ENCODE measurements around the gene VMP1. TPM values are rescaled to one million over a fixed set of nuclear protein-coding genes. Genes with fewer than 3 reads are reported as not detected.
A peak's percentile ranks its signal among the peaks of the same experiment; 100 is the strongest.

VMP1 gene
- total RNA-seq, 2 donors from 2014 or later = 48.0 to 63.4 TPM

DNA sequence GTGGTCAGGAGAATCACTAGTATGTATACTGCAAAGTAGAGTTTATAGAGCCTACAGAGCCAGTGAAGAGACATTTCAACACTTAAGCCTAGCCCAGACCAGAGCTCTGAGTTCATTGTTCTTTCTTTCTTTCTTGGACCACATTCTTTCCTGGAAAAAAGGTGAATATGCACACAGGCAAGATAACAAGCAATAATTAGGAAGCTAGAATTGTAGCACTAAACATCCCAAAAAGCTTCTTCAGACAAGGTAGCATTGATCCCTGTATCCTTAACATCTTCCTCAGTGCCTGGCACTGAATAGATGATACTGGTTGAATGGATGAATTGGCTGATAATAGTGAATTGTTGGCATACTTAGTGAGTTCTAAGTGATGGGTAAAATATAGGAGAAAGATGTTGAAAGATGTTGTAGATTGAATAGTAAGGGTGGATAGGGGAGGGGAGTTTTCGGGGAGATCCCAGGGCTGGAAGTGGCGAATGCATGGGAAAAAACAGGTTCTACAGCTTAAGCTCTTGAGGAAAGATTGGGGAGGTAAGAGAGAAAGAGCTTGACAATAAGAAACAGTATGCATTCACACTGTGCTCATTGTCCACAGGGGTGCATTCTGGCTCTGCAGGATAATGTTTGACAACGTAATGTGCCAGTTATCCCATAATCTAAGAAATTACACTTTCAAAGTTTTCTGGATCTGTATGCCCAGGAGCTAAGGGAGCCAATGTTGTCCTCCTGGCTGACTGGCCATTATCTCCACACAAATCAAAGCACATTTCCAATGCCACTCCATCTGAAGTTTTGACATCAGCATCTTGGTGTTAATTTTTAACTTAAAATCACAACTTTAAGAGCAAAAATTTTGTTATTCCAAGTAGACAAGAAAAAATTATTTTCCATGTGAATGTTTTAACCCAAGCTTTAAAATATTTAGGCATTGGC, 149.7 kb downstream of the VMP1 start:
- Histone ChIP-seq H3K27ac (no peak overlapping the region), H3K27me3 (no peaks in the 10 kb centered on the region), H3K4me3 (no peak overlapping the region), H3K9me3 (no peaks in the 10 kb centered on the region), H3K36me3 (peaks cover 14% of the 10 kb centered on the region), H3K4me1 (no peaks in the 10 kb centered on the region)
- TF ChIP-seq, protein P1, sequence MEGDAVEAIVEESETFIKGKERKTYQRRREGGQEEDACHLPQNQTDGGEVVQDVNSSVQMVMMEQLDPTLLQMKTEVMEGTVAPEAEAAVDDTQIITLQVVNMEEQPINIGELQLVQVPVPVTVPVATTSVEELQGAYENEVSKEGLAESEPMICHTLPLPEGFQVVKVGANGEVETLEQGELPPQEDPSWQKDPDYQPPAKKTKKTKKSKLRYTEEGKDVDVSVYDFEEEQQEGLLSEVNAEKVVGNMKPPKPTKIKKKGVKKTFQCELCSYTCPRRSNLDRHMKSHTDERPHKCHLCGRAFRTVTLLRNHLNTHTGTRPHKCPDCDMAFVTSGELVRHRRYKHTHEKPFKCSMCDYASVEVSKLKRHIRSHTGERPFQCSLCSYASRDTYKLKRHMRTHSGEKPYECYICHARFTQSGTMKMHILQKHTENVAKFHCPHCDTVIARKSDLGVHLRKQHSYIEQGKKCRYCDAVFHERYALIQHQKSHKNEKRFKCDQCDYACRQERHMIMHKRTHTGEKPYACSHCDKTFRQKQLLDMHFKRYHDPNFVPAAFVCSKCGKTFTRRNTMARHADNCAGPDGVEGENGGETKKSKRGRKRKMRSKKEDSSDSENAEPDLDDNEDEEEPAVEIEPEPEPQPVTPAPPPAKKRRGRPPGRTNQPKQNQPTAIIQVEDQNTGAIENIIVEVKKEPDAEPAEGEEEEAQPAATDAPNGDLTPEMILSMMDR (IDR thresholded peaks at IDR 0.05) = no peak
- DNase-seq (ENCODE audit: low spot score) = no peak

DNA sequence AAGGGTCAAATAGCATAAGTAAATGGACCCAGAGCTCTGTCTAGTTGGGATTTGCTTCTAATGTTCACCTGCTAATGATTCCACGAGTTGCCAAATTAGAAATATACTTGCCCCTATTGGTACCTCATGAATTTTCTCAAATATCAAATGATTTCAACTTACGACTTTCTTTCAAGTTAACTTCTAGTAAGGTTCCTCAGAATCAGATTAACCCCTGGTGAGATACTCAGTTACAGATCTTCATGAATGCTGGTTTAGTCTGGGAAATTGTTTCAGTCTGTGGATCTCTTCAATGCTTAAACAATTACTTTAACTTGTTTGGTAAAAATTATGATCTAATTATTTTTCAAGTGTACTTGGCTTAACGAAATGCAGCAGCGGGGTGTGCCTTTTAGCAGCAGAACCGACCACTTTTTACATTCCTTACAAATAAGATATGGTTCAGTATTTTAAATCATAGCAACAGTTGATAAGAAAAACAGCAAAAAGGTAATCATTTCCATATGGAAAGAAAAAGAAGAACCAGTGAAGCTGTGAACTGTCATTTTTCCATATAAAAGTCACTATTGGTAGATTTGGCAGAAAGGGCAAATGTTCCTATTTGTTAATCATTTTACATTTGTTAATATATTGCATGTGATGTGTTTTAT, 150.8 kb downstream of the VMP1 start:
- H3K4me1 ChIP-seq = no peaks in the 10 kb centered on the region
- no peak overlapping the region for H3K27ac ChIP-seq
- no peaks in the 10 kb centered on the region for H3K27me3 ChIP-seq
- TF ChIP-seq, protein P1 (IDR thresholded peaks at IDR 0.05) = no peak
- no peak for DNase-seq (ENCODE audit: low spot score)
- H3K9me3 ChIP-seq = no peaks in the 10 kb centered on the region
- H3K36me3 ChIP-seq = peaks cover 25% of the 10 kb centered on the region
- H3K4me3 ChIP-seq = no peak overlapping the region

DNA sequence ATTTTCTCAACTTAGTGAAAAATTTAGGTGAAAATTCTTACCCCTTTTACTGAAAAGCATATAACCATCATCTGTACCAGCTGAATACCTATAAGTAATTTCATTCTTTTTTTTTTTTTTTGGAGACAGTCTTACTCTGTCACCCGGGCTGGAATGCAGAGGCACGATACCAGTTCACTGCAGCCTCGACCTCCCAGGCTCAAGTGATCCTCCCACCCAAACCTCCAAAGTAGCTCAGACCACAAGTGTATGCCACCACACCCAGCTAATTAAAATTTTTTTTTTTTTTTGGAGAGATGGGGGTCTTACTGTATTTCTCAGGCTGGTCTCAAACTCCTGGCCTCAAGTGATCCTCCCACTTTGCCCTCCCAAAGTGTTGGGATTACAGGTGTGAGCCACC, 151.5 kb downstream of the VMP1 start:
- H3K27me3 ChIP-seq = no peaks in the 10 kb centered on the region
- no peak overlapping the region for H3K4me3 ChIP-seq
- no peaks in the 10 kb centered on the region for H3K9me3 ChIP-seq
- no peak overlapping the region for H3K27ac ChIP-seq
- peaks cover 31% of the 10 kb centered on the region for H3K36me3 ChIP-seq
- TF ChIP-seq, protein P1 (IDR thresholded peaks at IDR 0.05) = no peak
- no peak for DNase-seq (ENCODE audit: low spot score)
- no peaks in the 10 kb centered on the region for H3K4me1 ChIP-seq

DNA sequence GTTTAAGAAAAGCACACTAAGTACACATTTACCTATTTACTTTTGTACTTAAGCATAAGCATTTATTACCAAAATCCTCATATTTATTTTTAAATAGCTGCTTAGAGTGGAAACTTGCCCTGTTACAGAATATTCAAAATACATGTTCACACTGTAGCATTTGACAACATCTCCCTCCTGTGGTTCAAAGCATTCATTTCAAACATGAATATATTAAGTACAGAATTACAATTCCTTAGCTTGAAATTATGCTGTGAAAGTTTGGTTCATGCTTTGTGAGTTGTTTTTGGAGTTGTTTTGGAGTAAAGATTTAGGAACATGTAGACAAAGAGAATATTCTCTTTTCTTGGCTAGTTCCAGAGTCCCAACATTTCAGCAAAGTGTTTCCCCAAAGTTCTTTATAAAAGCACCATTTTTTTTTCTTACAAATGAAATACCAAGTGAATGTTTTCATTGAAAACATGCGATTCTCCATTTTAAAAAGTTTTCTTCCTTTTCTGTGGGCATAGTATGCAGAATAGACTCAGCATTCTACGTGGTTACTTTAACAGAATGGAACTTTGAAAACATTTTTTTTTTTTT, 152.1 kb downstream of the VMP1 start:
- DNase-seq (ENCODE audit: low spot score) = no peak
- no peaks in the 10 kb centered on the region for H3K9me3 ChIP-seq
- H3K27me3 ChIP-seq = no peaks in the 10 kb centered on the region
- H3K4me3 ChIP-seq = no peak overlapping the region
- H3K27ac ChIP-seq = no peak overlapping the region
- peaks cover 32% of the 10 kb centered on the region for H3K36me3 ChIP-seq
- no peaks in the 10 kb centered on the region for H3K4me1 ChIP-seq
- TF ChIP-seq, protein P1 (IDR thresholded peaks at IDR 0.05) = peak in 1 of 2 donors; percentile 65

DNA sequence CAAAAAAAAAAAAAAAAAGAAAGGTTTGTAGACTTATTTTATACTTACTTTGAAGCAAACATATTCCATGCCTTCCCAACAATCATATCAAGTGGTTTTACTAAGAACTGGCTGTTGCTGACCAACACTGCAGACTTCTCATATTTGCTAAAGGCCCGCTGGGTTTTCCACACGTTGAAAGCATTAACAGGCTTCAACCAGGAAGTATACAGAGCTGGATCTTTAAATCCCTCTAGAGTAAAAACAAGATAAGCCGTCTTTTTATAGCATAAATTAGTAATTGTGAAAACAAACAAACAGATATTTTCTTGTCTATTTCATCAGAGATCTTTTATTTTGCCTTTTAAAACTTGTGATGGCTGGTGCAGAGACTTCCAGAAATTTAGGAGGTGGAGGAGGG, 156.2 kb downstream of the VMP1 start:
- Histone ChIP-seq H3K4me1 (no peaks in the 10 kb centered on the region), H3K27me3 (no peaks in the 10 kb centered on the region), H3K9me3 (no peaks in the 10 kb centered on the region), H3K36me3 (peaks cover 36% of the 10 kb centered on the region), H3K27ac (no peak overlapping the region), H3K4me3 (no peak overlapping the region)
- DNase-seq (ENCODE audit: low spot score) = no peak
- TF ChIP-seq, protein P1 (IDR thresholded peaks at IDR 0.05) = no peak
